HEK293 (cell line): ENCODE measurements around the gene MCF2L.

Experiments used
- CTCF ChIA-PET: fragments of 350-600 bp; formaldehyde crosslinking; extraction: SDS; loops from one replicate; lab custom pipeline; 2021; ENCODE audit warnings: antibody characterized with exemption; lab: Yijun Ruan, JAX
- POLR2A ChIA-PET: fragments of 300-600 bp; formaldehyde crosslinking; extraction: SDS; loops from one replicate; lab custom pipeline; 2020; ENCODE audit warnings: antibody characterized with exemption, inconsistent platforms; lab: Yijun Ruan, JAX
- H3K27ac ChIP-seq: fragments of 200-500 bp; sonication (Bioruptor generic); 2 replicates; pipeline ENCODE4 v1.5.1; 2014; ENCODE audit warnings: low read depth, low read length, control low read depth, inconsistent platforms; ENCODE audit errors: extremely low read depth
- H3K36me3 ChIP-seq, 2 experiments: fragments of 200-500 bp in 1 of 2; sonication (Bioruptor generic) in 1 of 2; 1 replicate in 1 of 2; 2 replicates in 1 of 2; pipeline ENCODE4 v1.5.1; 2014 to 2017; ENCODE audit warnings: inconsistent platforms in 2 of 2, low read length in 2 of 2; ENCODE audit not compliant: control insufficient read depth in 2 of 2, insufficient read depth in 1 of 2
- H3K4me1 ChIP-seq: fragments of 200-500 bp; sonication (Bioruptor generic); 2 replicates; pipeline ENCODE4 v1.5.1; 2014; ENCODE audit warnings: mild to moderate bottlenecking, low read length, inconsistent platforms; ENCODE audit not compliant: control insufficient read depth, insufficient read depth
- H3K4me3 ChIP-seq: 2 replicates; pipeline ENCODE4 v1.5.1; 2011; ENCODE audit warnings: low read depth, mild to moderate bottlenecking, control low read depth, low read length, moderate library complexity
- H3K9me3 ChIP-seq: fragments of 200-500 bp; sonication (Bioruptor generic); 2 replicates; pipeline ENCODE4 v1.5.1; 2014; ENCODE audit warnings: low read depth, low read length, inconsistent platforms; ENCODE audit not compliant: control insufficient read depth, insufficient read depth
- ELK4 ChIP-seq: IDR thresholded peaks from 2 replicates; pipeline ENCODE4 v1.6.1; 2011; ENCODE audit warnings: mild to moderate bottlenecking, low read depth, low read length, borderline replicate concordance
- HOXC10 ChIP-seq: sonication (generic); formaldehyde crosslinking; IDR thresholded peaks from 2 replicates; pipeline ENCODE4 v1.8.1; 2023; ENCODE audit warnings: mild to moderate bottlenecking, missing genetic modification reagents
- KLF9 ChIP-seq: fragments of 450-650 bp; formaldehyde crosslinking; IDR thresholded peaks from 2 replicates; pipeline ENCODE4 v1.5.1; 2016; ENCODE audit warnings: missing biosample characterization, missing genetic modification characterization, low read depth
- MYNN ChIP-seq: fragments of 450-650 bp; formaldehyde crosslinking; IDR thresholded peaks from 2 replicates; pipeline ENCODE4 v1.5.1; 2016; ENCODE audit warnings: missing biosample characterization, missing genetic modification characterization, borderline replicate concordance
- PRDM10 ChIP-seq: fragments of 450-650 bp; formaldehyde crosslinking; IDR thresholded peaks from 2 replicates; pipeline ENCODE4 v1.5.1; 2016; ENCODE audit warnings: missing biosample characterization, missing genetic modification characterization
- PRDM2 ChIP-seq: fragments of 450-650 bp; formaldehyde crosslinking; IDR thresholded peaks from 2 replicates; pipeline ENCODE4 v1.5.1; 2016; ENCODE audit warnings: missing biosample characterization, missing genetic modification characterization, borderline replicate concordance
- TRIM28 ChIP-seq: IDR thresholded peaks from 2 replicates; pipeline ENCODE4 v1.6.1; 2011; ENCODE audit warnings: low read length, control low read depth, borderline replicate concordance
- ZBTB48 ChIP-seq: fragments of 450-650 bp; formaldehyde crosslinking; IDR thresholded peaks from 2 replicates; pipeline ENCODE4 v1.5.1; 2016; ENCODE audit warnings: missing biosample characterization, missing genetic modification characterization
- ZFP41 ChIP-seq: fragments of 450-650 bp; formaldehyde crosslinking; IDR thresholded peaks from 2 replicates; pipeline ENCODE4 v1.5.1; 2016; ENCODE audit warnings: missing biosample characterization, missing genetic modification characterization, borderline replicate concordance
- ZNF133 ChIP-seq: fragments of 450-650 bp; formaldehyde crosslinking; IDR thresholded peaks from 2 replicates; pipeline ENCODE4 v1.5.1; 2016; ENCODE audit warnings: missing biosample characterization, missing genetic modification characterization
- ZNF174 ChIP-seq: fragments of 450-650 bp; formaldehyde crosslinking; IDR thresholded peaks from 2 replicates; pipeline ENCODE4 v1.5.0; 2017; ENCODE audit warnings: missing biosample characterization, mild to moderate bottlenecking, missing genetic modification characterization
- ZNF221 ChIP-seq: fragments of 450-650 bp; formaldehyde crosslinking; IDR thresholded peaks from 2 replicates; pipeline ENCODE4 v1.5.1; 2017; ENCODE audit warnings: missing biosample characterization, missing genetic modification characterization, borderline replicate concordance
- ZNF311 ChIP-seq: fragments of 450-650 bp; formaldehyde crosslinking; IDR thresholded peaks from 2 replicates; pipeline ENCODE4 v1.5.1; 2017; ENCODE audit warnings: missing biosample characterization, missing genetic modification characterization, borderline replicate concordance
- ZNF404 ChIP-seq: fragments of 450-650 bp; formaldehyde crosslinking; IDR thresholded peaks from 2 replicates; pipeline ENCODE4 v1.5.1; 2017; ENCODE audit warnings: missing biosample characterization, missing genetic modification characterization
- ZNF473 ChIP-seq: fragments of 450-650 bp; formaldehyde crosslinking; IDR thresholded peaks from 2 replicates; pipeline ENCODE4 v1.5.1; 2017; ENCODE audit warnings: missing biosample characterization, missing genetic modification characterization
- ZNF48 ChIP-seq: fragments of 450-650 bp; formaldehyde crosslinking; IDR thresholded peaks from 2 replicates; pipeline ENCODE4 v1.5.1; 2016; ENCODE audit warnings: missing biosample characterization, missing genetic modification characterization
- ZNF510 ChIP-seq: fragments of 450-650 bp; formaldehyde crosslinking; IDR thresholded peaks from 2 replicates; pipeline ENCODE4 v1.5.1; 2018; ENCODE audit warnings: mild to moderate bottlenecking, missing genetic modification characterization, missing biosample characterization; ENCODE audit not compliant: insufficient replicate concordance
- ZNF529 ChIP-seq: fragments of 450-650 bp; formaldehyde crosslinking; IDR thresholded peaks from 2 replicates; pipeline ENCODE4 v1.5.1; 2017; ENCODE audit warnings: missing genetic modification characterization, missing biosample characterization; ENCODE audit not compliant: insufficient replicate concordance
- ZNF621 ChIP-seq: fragments of 450-650 bp; formaldehyde crosslinking; IDR thresholded peaks from 2 replicates; pipeline ENCODE4 v1.5.1; 2017; ENCODE audit warnings: missing biosample characterization, missing genetic modification characterization
- ZNF629 ChIP-seq: fragments of 450-650 bp; formaldehyde crosslinking; IDR thresholded peaks from 2 replicates; pipeline ENCODE4 v1.5.1; 2017; ENCODE audit warnings: missing biosample characterization, missing genetic modification characterization
- ZNF76 ChIP-seq: fragments of 450-650 bp; formaldehyde crosslinking; IDR thresholded peaks from 2 replicates; pipeline ENCODE4; 2016; ENCODE audit warnings: low read depth, missing biosample characterization, missing genetic modification characterization, borderline replicate concordance
- ZNF830 ChIP-seq: fragments of 450-650 bp; IDR thresholded peaks from 2 replicates; pipeline ENCODE4 v1.5.0; 2018; ENCODE audit warnings: missing biosample characterization, missing genetic modification characterization, low read depth, mild to moderate bottlenecking, moderate library complexity
- ZXDB ChIP-seq: fragments of 450-650 bp; formaldehyde crosslinking; IDR thresholded peaks from 2 replicates; pipeline ENCODE4 v1.5.1; 2016; ENCODE audit warnings: missing biosample characterization, missing genetic modification characterization

Gene MCF2L

GRCh38 chr13:113135281-113135760 is 166.3 kb downstream of the MCF2L start:
- Histone ChIP-seq H3K9me3 (no peaks in the 10 kb centered on the region), H3K27ac (no peak overlapping the region), H3K4me3 (no peak overlapping the region), H3K4me1 (no peaks in the 10 kb centered on the region), H3K36me3 (no peaks in the 10 kb centered on the region)
- ChIA-PET CTCF (no interaction called here), POLR2A (no interaction called here)
- TF ChIP-seq HOXC10 (CRISPR knock-in tag): no peak
- no peak for TF ChIP-seq ELK4
- TF ChIP-seq ZNF529: no peak
- TF ChIP-seq ZBTB48: no peak
- no peak for TF ChIP-seq ZNF48 (tag by site-specific recombination)
- TF ChIP-seq ZFP41: no peak

GRCh38 chr13:113137691-113138298 is 168.8 kb downstream of the MCF2L start:
- CTCF ChIA-PET: no interaction called here

GRCh38 chr13:113138792-113139551 is 170.0 kb downstream of the MCF2L start:
- Histone ChIP-seq H3K4me3 (no peak overlapping the region), H3K9me3 (no peaks in the 10 kb centered on the region), H3K27ac (no peak overlapping the region), H3K36me3 (no peaks in the 10 kb centered on the region), H3K4me1 (no peaks in the 10 kb centered on the region)
- ChIA-PET POLR2A (no interaction called here), CTCF (no interaction called here)
- TF ChIP-seq PRDM2 (no peak), ZNF629 (tag by site-specific recombination) (no peak), ZNF174 (tag by site-specific recombination) (no peak)

More at GRCh38 chr13:113137691-113138298, 168.8 kb downstream of the MCF2L start:
- POLR2A ChIA-PET: no interaction called here
- TF ChIP-seq ZNF473 (tag by site-specific recombination) (no peak), ZNF510 (tag by site-specific recombination) (no peak), ZNF621 (tag by site-specific recombination) (no peak), ZNF221 (no peak), PRDM10 (tag by site-specific recombination) (no peak), ZNF311 (tag by site-specific recombination) (no peak), ZXDB (no peak), ZNF830 (tag by site-specific recombination) (no peak), MYNN (tag by site-specific recombination) (no peak), KLF9 (no peak), ZNF404 (tag by site-specific recombination) (no peak), ZNF133 (no peak), TRIM28 (no peak), ZNF76 (tag by site-specific recombination) (no peak)
- TF ChIP-seq, all 188 proteins: peak for 0
- H3K4me3 ChIP-seq: no peak overlapping the region
- no peaks in the 10 kb centered on the region for H3K9me3 ChIP-seq
- no peaks in the 10 kb centered on the region for H3K36me3 ChIP-seq
- no peaks in the 10 kb centered on the region for H3K4me1 ChIP-seq
- no peak overlapping the region for H3K27ac ChIP-seq
